ENCODE data around the gene JPT2. TPM values are rescaled to one million over a fixed set of nuclear protein-coding genes. Genes with fewer than 3 reads are reported as not detected.
"Not testable (repeated sequence)": the region's sequence is repeated elsewhere in the genome, so short reads cannot be mapped to it uniquely, and the experiment has no call there.

JPT2 gene
- polyA plus RNA-seq, 6 donors from 2014 or later, result 6.8 to 14.4 (median 11.5) TPM

DNA sequence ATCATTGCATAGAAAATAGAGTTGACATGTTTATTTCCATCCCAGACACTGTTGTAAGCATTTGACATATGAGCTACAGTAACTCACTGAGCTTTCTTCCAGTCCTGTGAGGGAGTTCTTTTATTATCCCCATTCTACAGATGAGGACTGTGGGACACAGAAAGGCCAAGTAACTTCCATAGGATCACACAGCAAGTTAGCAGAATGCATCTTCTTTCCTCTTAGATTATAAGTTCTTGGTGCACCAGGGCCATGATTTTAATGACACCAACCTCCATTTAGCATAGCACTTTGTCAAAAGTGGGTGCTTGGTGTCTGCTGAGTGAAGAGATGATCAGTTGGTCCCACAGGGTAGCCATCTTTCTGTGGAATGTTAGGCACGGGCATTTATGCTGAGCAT is 12.7 kb downstream of the JPT2 start:
- peaks cover 0 to 12% (median 3%) of the 10 kb centered on the region in 3 donors for H3K4me1 Mint-ChIP-seq
- no peaks in the 10 kb centered on the region for H3K27me3 Mint-ChIP-seq
- peaks cover 0 to 21% of the 10 kb centered on the region in 2 donors for H3K36me3 Mint-ChIP-seq
- ATAC-seq (ENCODE audit: low read depth in 2 of 2) (no peak), DNase-seq (no peak)
- no peaks in the 10 kb centered on the region for H3K9me3 Mint-ChIP-seq
- no peak overlapping the region for H3K27ac Mint-ChIP-seq
- H3K4me3 Mint-ChIP-seq, result no peak overlapping the region

DNA sequence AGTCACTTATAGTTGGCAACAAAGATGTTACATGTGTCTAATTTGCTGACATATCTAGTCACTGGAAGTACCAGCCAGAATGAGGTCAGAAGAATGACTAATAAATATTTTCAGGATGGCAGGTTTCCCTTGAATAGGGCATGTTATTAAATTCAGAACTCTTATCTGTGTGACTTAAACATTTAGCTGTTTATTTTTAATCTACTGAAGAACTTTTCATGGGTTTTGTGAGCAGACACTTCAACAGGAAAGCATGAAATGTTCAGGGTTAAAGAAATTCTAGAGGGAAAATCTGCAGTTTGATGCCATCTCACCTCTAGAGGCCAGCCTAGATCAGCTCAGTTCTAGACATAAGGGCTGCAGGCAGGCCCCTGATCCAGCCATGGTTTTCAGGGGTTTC is 13.2 kb downstream of the JPT2 start:
- H3K9me3 Mint-ChIP-seq, result no peaks in the 10 kb centered on the region
- H3K4me1 Mint-ChIP-seq, result peaks cover 0 to 12% (median 2%) of the 10 kb centered on the region in 3 donors
- no peak for ATAC-seq (ENCODE audit: low read depth in 2 of 2)
- no peaks in the 10 kb centered on the region for H3K27me3 Mint-ChIP-seq
- no peak overlapping the region for H3K27ac Mint-ChIP-seq
- peaks cover 0 to 21% of the 10 kb centered on the region in 2 donors for H3K36me3 Mint-ChIP-seq
- DNase-seq, result no peak
- no peak overlapping the region for H3K4me3 Mint-ChIP-seq

DNA sequence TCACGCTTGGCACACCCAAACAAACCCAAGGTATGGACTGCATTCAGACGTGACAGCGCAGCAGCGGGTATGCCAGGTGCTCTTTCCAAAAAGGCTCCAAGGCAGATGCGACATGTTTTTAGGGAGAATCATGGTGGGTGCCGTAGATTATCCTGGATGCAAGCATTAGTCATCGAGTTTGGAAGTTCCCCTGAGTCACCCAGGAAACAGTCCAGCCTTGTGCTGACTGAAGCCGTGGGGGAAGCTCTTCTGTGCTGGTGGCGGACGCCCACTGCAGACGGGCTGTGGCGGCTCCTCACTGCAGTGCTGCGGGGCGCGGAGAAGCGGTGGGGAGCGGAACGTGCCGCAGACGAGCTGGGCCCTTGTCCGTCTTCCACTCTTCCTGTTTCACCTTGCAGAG is 13.9 kb downstream of the JPT2 start:
- no peaks in the 10 kb centered on the region for H3K27me3 Mint-ChIP-seq
- peaks cover 0 to 21% of the 10 kb centered on the region in 2 donors for H3K36me3 Mint-ChIP-seq
- peaks cover 2 to 15% (median 5%) of the 10 kb centered on the region in 3 donors for H3K4me1 Mint-ChIP-seq
- no peaks in the 10 kb centered on the region for H3K9me3 Mint-ChIP-seq
- H3K27ac Mint-ChIP-seq, result no peak overlapping the region
- no peak for ATAC-seq (ENCODE audit: low read depth in 2 of 2)
- no peak overlapping the region for H3K4me3 Mint-ChIP-seq
- DNase-seq, result no peak

DNA sequence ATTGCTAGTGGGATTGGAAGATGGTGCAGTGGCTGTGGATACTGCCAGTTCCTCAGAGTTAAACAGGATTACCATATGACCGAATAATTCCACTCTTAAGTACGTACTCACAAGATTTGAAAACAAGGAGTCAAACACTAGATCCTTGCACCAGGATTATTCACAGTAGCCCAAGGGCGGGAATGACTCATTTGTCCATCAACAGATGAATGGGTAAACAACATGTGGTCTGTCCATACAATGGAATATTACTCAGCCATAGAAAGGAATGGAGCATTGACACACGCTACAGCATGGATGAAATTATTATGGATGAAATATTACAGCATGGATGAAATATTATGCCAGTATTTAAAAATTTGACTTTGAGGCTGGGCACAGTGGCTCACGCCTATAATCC is 18.8 kb downstream of the JPT2 start:
- peaks cover 7 to 12% of the 10 kb centered on the region in 2 donors for H3K36me3 Mint-ChIP-seq
- H3K27ac Mint-ChIP-seq, result no peak overlapping the region
- DNase-seq (no peak), ATAC-seq (ENCODE audit: low read depth in 2 of 2) (no peak)
- H3K4me1 Mint-ChIP-seq, result peaks cover 0 to 5% (median 3%) of the 10 kb centered on the region in 3 donors
- no peaks in the 10 kb centered on the region for H3K9me3 Mint-ChIP-seq
- H3K4me3 Mint-ChIP-seq, result peak overlapping the region in 1 of 8 donors; percentile 38
- H3K27me3 Mint-ChIP-seq, result no peaks in the 10 kb centered on the region

DNA sequence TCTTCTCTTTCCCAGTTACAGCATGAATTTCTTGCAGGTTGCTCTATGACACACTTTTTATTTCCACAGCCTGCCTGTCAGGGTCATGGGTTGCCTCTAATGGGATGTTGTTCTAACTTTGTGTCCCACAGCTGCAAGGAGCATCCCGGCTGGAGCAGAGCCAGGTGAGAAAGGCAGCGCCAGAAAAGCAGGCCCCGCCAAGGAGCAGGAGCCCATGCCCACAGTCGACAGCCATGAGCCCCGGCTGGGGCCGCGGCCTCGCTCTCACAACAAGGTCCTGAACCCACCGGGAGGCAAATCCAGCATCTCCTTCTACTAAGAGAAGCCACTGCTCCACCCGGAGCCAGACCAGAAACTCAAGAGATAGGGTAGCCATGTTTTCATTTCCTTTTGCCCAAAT is 20.6 kb downstream of the JPT2 start:
- Mint-ChIP-seq H3K4me3 (no peak overlapping the region), H3K4me1 (peaks cover 0 to 5% (median 3%) of the 10 kb centered on the region in 3 donors), H3K9me3 (no peaks in the 10 kb centered on the region), H3K36me3 (peaks cover 2 to 12% of the 10 kb centered on the region in 2 donors), H3K27me3 (no peaks in the 10 kb centered on the region), H3K27ac (peak overlapping the region in 2 of 6 donors; percentile 51 to 86)
- no peak for ATAC-seq (ENCODE audit: low read depth in 2 of 2)
- no peak for DNase-seq

DNA sequence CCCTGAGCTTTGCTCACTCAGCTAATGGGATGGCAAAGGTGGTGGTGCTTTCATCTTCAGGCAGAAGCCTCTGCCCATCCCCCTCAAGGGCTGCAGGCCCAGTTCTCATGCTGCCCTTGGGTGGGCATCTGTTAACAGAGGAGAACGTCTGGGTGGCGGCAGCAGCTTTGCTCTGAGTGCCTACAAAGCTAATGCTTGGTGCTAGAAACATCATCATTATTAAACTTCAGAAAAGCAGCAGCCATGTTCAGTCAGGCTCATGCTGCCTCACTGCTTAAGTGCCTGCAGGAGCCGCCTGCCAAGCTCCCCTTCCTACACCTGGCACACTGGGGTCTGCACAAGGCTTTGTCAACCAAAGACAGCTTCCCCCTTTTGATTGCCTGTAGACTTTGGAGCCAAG is 22.2 kb downstream of the JPT2 start:
- Mint-ChIP-seq H3K27me3 (no peaks in the 10 kb centered on the region), H3K4me1 (peaks cover 4 to 11% (median 6%) of the 10 kb centered on the region in 3 donors), H3K9me3 (no peaks in the 10 kb centered on the region), H3K27ac (peak overlapping the region in 1 of 6 donors; percentile 53), H3K36me3 (peaks cover 0 to 12% of the 10 kb centered on the region in 2 donors), H3K4me3 (no peak overlapping the region)
- DNase-seq, result no peak
- no peak for ATAC-seq (ENCODE audit: low read depth in 2 of 2)

DNA sequence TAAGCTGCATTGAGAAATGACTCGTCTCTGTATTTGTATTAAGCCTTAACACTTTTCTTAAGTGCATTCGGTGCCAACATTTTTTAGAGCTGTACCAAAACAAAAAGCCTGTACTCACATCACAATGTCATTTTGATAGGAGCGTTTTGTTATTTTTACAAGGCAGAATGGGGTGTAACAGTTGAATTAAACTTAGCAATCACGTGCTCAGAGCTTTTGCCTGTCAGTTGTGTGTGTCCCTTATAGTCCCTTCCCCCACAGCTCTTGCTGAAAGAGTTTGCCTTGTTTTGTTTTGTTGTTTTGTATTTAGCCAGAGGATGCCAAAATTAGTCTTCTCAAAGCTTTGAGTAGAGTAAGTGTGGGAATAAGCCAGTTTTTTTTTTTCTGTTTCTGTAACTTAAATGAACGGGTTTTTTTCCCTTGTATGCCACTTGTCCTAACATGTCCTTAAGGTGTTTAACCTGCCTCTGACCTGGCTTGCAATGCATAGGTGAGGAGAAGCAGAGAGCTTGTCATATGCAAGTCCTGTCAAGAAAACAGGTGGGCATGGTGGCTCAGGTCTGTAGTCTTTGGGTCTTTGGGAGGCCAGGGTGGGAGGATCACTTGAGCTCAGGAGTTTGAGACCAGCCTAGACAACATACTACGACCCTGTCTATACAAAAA is 23.3 kb downstream of the JPT2 start:
- H3K27me3 Mint-ChIP-seq, result no peaks in the 10 kb centered on the region
- no peaks in the 10 kb centered on the region for H3K9me3 Mint-ChIP-seq
- peaks cover 9 to 14% (median 12%) of the 10 kb centered on the region in 3 donors for H3K4me1 Mint-ChIP-seq
- H3K36me3 Mint-ChIP-seq, result peaks cover 0 to 12% of the 10 kb centered on the region in 2 donors
- H3K4me3 Mint-ChIP-seq, result peak overlapping the region in 2 of 8 donors; percentile 19 to 46
- H3K27ac Mint-ChIP-seq, result peak overlapping the region in 3 of 6 donors; percentile 41 to 61 (median 54)
- no peak for DNase-seq
- ATAC-seq (ENCODE audit: low read depth in 2 of 2), result no peak

DNA sequence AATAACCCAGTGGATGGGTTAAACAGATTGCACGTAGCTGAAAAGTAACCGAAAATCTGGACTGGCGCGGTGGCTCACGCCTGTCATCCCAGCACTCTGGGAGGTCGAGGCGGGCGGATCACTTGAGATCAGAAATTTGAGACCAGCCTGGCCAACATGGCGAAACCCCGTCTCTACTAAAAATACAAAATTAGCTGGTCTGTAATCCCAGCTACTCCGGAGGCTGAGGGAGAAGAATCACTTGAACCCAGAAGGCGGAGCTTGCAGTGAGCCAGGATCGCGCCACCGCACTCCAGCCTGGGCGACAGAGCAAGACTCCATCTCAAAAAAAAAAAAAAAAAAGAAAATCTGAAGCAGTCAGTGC is 27.2 kb downstream of the JPT2 start:
- not testable (repeated sequence) for DNase-seq

DNA sequence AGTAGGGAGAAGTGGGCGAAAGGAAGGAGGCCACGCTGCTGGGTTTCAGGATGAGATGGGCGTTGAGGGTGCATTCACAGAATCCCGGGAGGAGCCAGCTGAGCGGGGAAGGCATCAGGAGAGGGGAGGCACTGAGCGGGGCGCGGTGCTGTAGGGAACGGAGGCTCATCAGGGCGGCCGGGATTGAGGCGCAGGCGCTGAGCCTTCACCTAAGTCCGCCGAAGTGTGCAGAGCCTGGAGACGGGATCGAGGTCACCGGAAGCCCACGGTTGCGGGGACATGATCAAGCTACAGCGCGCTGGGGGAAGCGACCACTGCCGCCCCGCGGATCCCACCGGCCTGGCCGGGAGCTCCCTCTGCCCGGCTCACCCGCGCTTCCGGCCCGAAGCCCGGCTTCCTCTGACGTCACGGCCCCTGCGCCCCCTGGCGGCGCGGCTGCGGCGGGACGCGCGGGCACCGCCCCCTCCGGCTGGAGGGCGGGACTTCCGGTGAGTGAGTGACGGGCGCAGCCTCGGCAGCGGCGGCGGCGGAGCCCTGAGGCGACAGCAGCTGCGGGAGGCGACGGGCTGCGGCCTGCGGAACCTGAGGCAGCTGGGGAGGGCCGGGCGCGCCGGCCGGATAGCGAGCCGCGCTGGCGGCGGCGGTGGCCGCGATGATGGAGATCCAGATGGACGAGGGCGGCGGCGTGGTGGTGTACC is 27.8 kb downstream of the JPT2 start, which contains the start of gene MAPK8IP3:
Gene MAPK8IP3 (plus strand): TSS at position 508 of the 698 bp plus-strand sequence. CDS start 145 bp downstream, at position 653.
- H3K36me3 Mint-ChIP-seq, result no peaks in the 10 kb centered on the region
- peak within 1 kb of the TSS; percentile 96 to 100 (median 99) for H3K27ac Mint-ChIP-seq
- H3K4me3 Mint-ChIP-seq, result peak within 1 kb of the TSS; percentile 97 to 99 (median 98)
- DNase-seq (peak; percentile 99), ATAC-seq (ENCODE audit: low read depth in 2 of 2) (peak; percentile 85)
- no peaks in the 10 kb centered on the region for H3K9me3 Mint-ChIP-seq
- H3K27me3 Mint-ChIP-seq, result no peaks in the 10 kb centered on the region
- peaks cover 13 to 44% (median 28%) of the 10 kb centered on the region in 3 donors for H3K4me1 Mint-ChIP-seq

More for the DNA sequence above, 27.2 kb downstream of the JPT2 start:
- Mint-ChIP-seq H3K27ac (peak overlapping the region; percentile 96 to 100 (median 99)), H3K4me1 (peaks cover 13 to 44% (median 28%) of the 10 kb centered on the region in 3 donors), H3K4me3 (peak overlapping the region; percentile 97 to 99 (median 98))
- not testable (repeated sequence) for H3K36me3 Mint-ChIP-seq, H3K27me3 Mint-ChIP-seq, H3K9me3 Mint-ChIP-seq
- peak; percentile 23 to 27 for ATAC-seq (ENCODE audit: low read depth in 2 of 2)

DNA sequence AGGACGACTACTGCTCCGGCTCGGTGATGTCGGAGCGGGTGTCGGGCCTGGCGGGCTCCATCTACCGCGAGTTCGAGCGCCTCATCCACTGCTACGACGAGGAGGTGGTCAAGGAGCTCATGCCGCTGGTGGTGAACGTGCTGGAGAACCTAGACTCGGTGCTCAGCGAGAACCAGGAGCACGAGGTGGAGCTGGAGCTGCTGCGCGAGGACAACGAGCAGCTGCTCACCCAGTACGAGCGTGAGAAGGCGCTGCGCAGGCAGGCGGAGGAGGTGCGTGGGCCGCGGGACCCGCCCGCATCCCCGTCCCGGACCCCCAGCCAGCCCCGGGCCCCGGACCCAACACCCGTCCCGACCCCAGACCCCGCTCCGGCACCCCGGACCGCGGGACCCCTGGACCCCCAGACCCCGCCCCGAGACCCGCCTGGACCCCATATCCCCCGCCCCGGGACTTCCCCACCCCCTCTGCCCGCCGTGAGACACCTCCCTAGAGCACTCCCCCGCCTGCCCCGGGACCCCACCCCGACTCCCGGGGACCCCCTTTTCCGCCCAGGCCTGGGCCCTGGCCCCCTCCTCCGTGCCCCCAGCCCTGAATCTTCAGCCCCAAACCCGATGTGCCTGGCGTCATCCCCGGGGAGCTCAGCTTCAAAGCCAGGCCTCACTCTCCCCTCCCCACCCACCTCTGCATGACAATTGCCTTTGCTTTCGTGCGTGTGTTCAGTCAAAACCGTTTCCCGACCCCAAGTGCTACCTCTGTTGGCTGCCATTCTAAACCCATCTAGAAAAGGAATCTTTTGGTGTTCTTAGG is 28.5 kb downstream of the JPT2 start:
- H3K27ac Mint-ChIP-seq, result peak overlapping the region; percentile 93 to 99 (median 95)
- peaks cover 13 to 47% (median 32%) of the 10 kb centered on the region in 3 donors for H3K4me1 Mint-ChIP-seq
- H3K4me3 Mint-ChIP-seq, result peak overlapping the region; percentile 94 to 99 (median 98)
- no peaks in the 10 kb centered on the region for H3K9me3 Mint-ChIP-seq
- no peaks in the 10 kb centered on the region for H3K27me3 Mint-ChIP-seq
- DNase-seq (no peak), ATAC-seq (ENCODE audit: low read depth in 2 of 2) (peak; percentile 45)
- no peaks in the 10 kb centered on the region for H3K36me3 Mint-ChIP-seq

DNA sequence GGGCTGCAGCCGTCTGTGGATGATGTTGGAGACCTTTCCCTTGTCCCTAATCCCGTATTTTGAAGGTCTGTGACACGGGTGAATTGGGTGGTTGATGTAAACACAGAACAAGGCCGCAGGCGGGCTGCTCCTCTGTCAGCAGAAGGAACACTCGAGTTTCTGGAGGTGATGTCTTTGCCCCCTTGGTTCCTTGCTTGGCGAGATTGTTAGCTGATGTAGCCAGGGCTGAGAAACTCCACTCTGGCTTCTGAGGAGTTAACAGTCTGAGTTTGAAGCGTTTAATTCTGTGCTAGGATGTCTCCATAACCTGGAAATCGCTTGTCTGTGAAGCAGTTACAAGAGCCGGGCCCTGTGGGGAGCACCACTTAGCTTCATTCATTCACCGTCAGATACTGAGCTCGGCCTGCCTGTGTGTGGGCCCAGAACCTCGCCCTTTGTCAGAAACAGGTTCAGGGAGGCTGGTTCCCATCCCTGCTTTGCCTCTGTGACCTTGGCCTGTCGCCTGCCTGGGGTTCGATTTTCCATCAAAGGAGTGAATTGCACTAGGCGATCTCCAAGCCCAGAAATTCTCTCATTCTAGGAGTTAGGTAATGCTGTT is 29.2 kb downstream of the JPT2 start:
- peaks cover 16 to 51% (median 36%) of the 10 kb centered on the region in 3 donors for H3K4me1 Mint-ChIP-seq
- peak overlapping the region; percentile 85 to 99 (median 93) for H3K27ac Mint-ChIP-seq
- DNase-seq (no peak), ATAC-seq (ENCODE audit: low read depth in 2 of 2) (no peak)
- H3K4me3 Mint-ChIP-seq, result peak overlapping the region; percentile 83 to 99 (median 93)
- no peaks in the 10 kb centered on the region for H3K27me3 Mint-ChIP-seq
- H3K9me3 Mint-ChIP-seq, result no peaks in the 10 kb centered on the region
- no peaks in the 10 kb centered on the region for H3K36me3 Mint-ChIP-seq

DNA sequence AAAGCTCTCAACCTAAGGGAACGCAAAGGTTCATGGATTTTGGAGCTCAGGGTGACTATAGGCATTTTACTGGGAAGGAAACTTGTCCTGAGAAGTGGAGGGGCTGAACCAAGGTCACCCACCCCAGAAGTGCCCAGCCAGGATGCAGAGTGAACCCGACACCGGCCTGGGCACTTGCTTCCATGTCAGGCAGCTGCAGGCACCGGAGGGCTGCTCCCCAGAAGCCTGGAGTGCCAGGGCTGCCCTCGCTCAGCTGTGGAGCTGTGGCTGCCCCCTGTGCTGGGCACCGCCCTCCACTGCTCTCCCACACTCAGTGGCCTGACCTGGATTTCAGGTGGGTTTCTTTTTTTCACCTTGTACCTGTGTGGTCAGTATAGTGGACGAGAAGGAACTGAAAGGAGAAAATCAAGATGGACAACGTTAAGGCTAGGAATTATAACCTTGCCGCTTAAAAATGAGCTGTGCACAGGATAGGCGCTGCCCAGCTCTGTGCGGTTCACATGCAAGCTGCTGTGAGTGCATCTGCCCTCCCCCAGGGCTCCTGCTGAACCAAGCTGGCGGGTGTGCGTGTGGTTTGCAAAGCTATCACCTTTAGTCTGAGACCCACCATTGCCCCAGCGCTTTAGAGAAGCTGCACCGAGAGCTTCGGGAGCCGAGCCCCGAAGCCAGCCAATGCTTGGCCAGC is 30.1 kb downstream of the JPT2 start:
- Mint-ChIP-seq H3K4me3 (peak overlapping the region; percentile 83 to 99 (median 93)), H3K9me3 (no peaks in the 10 kb centered on the region), H3K36me3 (no peaks in the 10 kb centered on the region), H3K27me3 (no peaks in the 10 kb centered on the region), H3K27ac (peak overlapping the region in 4 of 6 donors; percentile 85 to 99 (median 93)), H3K4me1 (peaks cover 21 to 60% (median 45%) of the 10 kb centered on the region in 3 donors)
- ATAC-seq (ENCODE audit: low read depth in 2 of 2) (no peak), DNase-seq (no peak)
